Effector CD4-positive, alpha-beta T cell (primary cell): Measurements from ENCODE around the gene SNAP23.

Source experiments
- DNase-seq: peaks from one replicate; pipeline ENCODE4 v3.0.0-alpha.2; 2020
- total RNA-seq: gene quantifications from one replicate; lab custom pipeline; 2026; lab: John Stamatoyannopoulos, UW

Gene SNAP23
- 52.9 reads per million, percentile 69 among the genes with 10 or more reads in this experiment for total RNA-seq

GRCh38 chr15:42495361-42496212, at the start of gene SNAP23:
Gene SNAP23, plus strand, starts transcription at chr15:42495634. Its CDS starts 16,213 bp downstream, at chr15:42511847.
- DNase-seq = peak; percentile 74

GRCh38 chr15:42447599-42447998, 47.8 kb upstream of the SNAP23 start:
- no peak for DNase-seq

DNA sequence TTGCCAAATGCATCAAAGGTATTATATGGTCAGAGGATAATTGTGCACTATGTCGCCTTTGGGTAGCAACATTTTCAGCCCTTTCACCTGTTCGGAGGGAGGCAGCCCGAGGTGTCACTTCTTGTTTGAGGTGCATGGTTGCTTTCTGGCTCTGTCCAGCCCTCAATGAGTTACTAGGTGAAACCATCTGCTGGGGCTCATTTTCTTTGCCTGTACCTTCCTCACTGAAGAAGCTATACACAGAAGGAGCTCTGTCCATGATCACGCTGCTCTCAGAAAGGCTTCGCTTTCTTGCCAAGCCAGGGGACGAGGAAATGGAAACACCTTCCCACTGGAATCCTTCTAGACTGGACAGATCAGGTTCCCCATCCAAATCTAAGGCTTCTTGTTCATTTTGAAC, 47.2 kb upstream of the SNAP23 start:
- no peak for DNase-seq

DNA sequence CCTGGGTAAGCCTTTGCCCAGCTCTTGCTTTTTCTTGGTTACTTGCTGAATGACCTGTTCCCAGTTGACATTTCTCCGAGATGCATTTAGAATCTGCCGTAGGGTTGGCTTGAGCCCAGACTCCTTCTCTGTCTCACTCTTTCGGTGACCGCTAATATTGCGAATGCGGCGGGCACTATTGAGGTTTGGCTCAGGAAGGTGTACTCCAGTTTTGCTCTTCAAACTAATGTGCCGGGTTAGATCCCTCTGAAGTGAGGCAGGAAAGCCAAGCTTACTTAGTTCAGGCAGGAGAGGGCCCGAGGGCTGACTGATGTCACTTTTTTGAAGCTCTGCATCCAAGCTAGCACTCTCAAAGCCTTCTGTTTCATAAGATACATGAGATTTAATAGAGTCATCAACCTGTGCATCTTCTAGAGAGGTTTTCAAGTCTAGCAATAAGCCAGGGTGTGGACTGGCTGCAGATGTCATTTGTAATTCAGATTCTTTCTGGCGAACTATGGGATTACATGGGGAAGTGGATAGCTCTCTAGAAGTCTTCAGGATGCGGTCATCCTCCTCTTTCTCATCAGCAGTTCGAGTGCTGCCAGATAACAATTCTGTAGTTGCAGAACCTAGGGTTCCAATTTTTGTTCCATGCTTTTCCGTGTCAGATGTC, 45.5 kb upstream of the SNAP23 start:
- no peak for DNase-seq

DNA sequence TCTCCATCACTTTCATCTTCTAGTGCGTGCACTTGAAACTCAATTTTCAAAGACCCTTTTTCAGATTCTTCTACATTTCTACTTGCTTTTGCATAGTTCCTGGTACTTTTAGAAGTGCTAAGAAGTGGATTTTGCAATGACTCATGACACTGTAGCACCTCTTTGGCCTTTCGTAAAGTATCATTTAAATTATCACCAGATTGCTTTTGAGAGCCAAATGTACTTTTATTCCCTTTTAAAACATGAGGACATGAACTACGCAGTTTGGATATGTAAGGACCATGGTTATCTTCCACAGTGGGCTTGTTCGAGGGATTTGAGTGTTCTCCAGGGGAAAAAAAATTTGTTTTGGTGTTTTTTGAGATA, 45.0 kb upstream of the SNAP23 start:
- DNase-seq = no peak

DNA sequence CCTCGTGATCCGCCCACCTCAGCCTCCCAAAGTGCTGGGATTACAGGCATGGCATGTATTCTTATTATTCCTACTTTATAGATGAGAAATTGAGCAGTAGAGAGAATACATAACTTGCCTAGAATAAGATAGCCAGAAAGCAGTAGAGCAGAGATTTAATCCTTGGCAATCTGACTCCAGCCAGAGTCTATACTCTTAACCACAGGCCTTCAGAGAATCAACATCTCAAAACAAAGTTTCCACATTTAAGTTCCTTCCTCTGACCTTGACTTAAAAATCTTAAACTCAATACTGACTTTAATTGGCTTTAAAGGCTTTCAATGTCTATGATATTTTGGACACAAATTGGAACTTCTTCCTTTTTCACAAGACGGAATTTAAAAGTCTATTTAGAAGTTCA, 41.6 kb upstream of the SNAP23 start:
- DNase-seq = no peak

GRCh38 chr15:42456531-42456930, 38.9 kb upstream of the SNAP23 start:
- DNase-seq = no peak

DNA sequence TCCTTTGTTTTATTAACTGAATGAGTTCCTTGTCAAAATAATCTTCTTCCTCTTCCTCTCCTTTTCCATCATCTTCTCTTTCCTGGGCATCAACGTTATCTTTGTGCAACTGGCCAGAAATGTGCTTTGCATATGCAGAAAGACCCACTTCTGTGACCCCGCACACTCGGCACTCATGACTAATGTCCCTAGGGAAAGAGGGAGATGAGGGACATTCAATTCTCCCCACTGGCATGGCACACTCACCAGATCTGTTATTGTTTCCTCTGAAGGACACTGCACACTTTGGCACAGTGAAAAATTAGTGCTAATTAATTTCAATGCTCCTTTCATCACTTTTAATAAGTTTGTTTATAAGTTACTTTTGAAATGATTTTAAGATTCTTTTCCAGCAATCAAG, 38.5 kb upstream of the SNAP23 start:
- no peak for DNase-seq

GRCh38 chr15:42457445-42458442, 37.7 kb upstream of the SNAP23 start:
- DNase-seq = no peak

GRCh38 chr15:42461261-42461660, 34.2 kb upstream of the SNAP23 start:
- no peak for DNase-seq

- no peak for DNase-seq
Measured at GRCh38 chr15:42465520-42466259, 29.7 kb upstream of the SNAP23 start.

DNA sequence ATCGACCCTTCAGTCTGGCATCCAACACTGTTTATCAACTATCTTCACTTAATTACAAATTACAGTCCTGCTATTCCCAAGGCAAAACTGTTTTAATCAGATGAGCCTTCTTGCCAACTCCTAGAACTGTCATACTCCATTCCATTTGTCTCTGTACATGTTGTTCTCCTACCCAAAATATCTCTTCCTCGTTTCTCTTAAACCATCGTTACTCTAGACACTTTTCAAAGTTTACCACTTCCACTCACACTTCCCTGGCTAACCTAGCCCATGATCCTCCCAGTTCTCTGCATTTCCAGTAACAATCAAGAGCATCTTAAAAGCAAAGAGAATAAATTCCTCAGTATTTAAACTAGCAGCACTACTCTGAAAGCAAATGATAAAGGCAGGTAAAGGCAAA, 24.4 kb upstream of the SNAP23 start:
- no peak for DNase-seq

- DNase-seq = no peak
Measured at GRCh38 chr15:42474827-42475226, 20.6 kb upstream of the SNAP23 start.

DNA sequence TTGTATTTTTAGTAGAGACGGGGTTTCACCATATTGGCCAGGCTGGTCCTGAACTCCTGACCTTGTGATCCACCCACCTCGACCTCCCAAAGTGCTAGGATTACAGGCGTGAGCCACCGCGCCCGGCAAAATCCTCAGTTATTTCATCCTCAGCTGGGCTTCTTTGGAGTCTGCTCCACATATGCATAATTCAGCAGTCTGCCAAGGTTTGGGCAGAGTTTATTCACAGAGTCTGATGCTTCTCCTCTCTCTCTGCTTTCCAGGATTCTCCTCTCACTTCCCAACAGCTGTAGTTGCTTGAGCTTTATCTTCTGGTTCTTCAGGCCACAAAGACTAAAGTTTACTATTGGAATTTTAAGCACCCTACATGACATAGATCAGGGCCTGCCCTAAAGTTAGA, 12.7 kb upstream of the SNAP23 start:
- DNase-seq = no peak

- no peak for DNase-seq
Measured at GRCh38 chr15:42483677-42484076, 11.8 kb upstream of the SNAP23 start.

GRCh38 chr15:42490291-42490670, 5.2 kb upstream of the SNAP23 start:
- no peak for DNase-seq

GRCh38 chr15:42490671-42491538, 4.5 kb upstream of the SNAP23 start, which contains the start of gene ZNF106:
Gene ZNF106, minus strand, starts transcription at chr15:42491141. Its CDS starts 18,852 bp downstream, at chr15:42472289.
- peak; percentile 83 for DNase-seq

- no peak for DNase-seq
Measured at GRCh38 chr15:42491539-42492225, 3.8 kb upstream of the SNAP23 start.

GRCh38 chr15:42493679-42494078, 1.8 kb upstream of the SNAP23 start:
- DNase-seq = no peak

DNA sequence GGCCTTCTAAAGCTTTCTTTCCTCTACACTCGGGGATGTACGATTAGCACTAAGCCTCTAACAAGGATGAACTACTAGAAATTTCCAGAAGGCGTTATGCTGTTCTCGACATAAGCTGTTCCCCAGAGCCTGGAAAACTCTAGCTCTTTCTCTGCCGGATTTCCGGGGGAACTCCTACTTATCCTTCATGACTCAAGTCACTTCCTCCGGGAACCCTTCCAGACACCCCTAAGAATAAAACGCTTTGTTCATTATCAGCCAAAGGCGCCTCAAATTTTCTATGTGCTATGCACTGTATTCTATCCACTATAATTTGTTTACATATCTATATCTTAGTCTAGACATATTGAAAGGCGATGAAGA, 455 bp upstream of the SNAP23 start:
- DNase-seq = peak; percentile 6
